ENCODE results near the gene TPP1. TPM values are rescaled to one million over a fixed set of nuclear protein-coding genes. Genes with fewer than 3 reads are reported as not detected.

Gene TPP1
- total and polyA plus RNA-seq, 11 donors, result 38.5 to 169 (median 79.7) TPM

- no peak overlapping the region for H3K4me3 ChIP-seq
- no peak for TF ChIP-seq CTCF (IDR thresholded peaks at IDR 0.05)
- TF ChIP-seq POLR2A (IDR thresholded peaks at IDR 0.05), result no peak
- H3K36me3 ChIP-seq, result peaks cover 0 to 6% (median 0%) of the 10 kb centered on the region in 9 donors
- intact Hi-C loops (cut with DNase I), result no loop called here
- DNase-seq, result peak in 4 of 5 donors; percentile 55 to 82 (median 59)
- H3K9me3 ChIP-seq, result no peaks in the 10 kb centered on the region
- ATAC-seq, result peak; percentile 25 to 63 (median 50)
- no peaks in the 10 kb centered on the region for H3K27me3 ChIP-seq
- H3K4me1 ChIP-seq, result peaks cover 0 to 24% (median 9%) of the 10 kb centered on the region in 12 donors
- 50 to 65% (median 59%) methylated on average over 4 of the region's 4 CpGs for WGBS, 4 donors
- H3K27ac ChIP-seq, result no peak overlapping the region
These were observed 50.9 kb downstream of the TPP1 start for GRCh38 chr11:6568191-6568918.

GRCh38 chr11:6567371-6567745, 51.9 kb downstream of the TPP1 start:
- Histone ChIP-seq H3K36me3 (peaks cover 0 to 12% (median 0%) of the 10 kb centered on the region in 9 donors), H3K9me3 (no peaks in the 10 kb centered on the region), H3K4me3 (no peak overlapping the region), H3K27me3 (no peaks in the 10 kb centered on the region), H3K4me1 (peaks cover 0 to 24% (median 9%) of the 10 kb centered on the region in 12 donors), H3K27ac (peak overlapping the region in 1 of 12 donors; percentile 33)
- no peak for TF ChIP-seq CTCF (IDR thresholded peaks at IDR 0.05)
- TF ChIP-seq POLR2A (IDR thresholded peaks at IDR 0.05), result no peak
- DNase-seq (no peak), ATAC-seq (peak; percentile 5 to 39 (median 25))
- WGBS, 4 donors, result 63 to 79% (median 66%) methylated on average over 5 to 7 of the region's 7 CpGs
- intact Hi-C loops (cut with DNase I), result no loop called here

GRCh38 chr11:6566704-6567370, 52.4 kb downstream of the TPP1 start:
- H3K4me3 ChIP-seq, result no peak overlapping the region
- TF ChIP-seq POLR2A (IDR thresholded peaks at IDR 0.05) (no peak), CTCF (IDR thresholded peaks at IDR 0.05) (no peak)
- H3K9me3 ChIP-seq, result no peaks in the 10 kb centered on the region
- DNase-seq (peak in 1 of 5 donors; percentile 53), ATAC-seq (peak; percentile 17 to 63 (median 25))
- H3K36me3 ChIP-seq, result peaks cover 0 to 12% (median 0%) of the 10 kb centered on the region in 9 donors
- H3K4me1 ChIP-seq, result peaks cover 0 to 24% (median 9%) of the 10 kb centered on the region in 12 donors
- H3K27ac ChIP-seq, result peak overlapping the region in 1 of 12 donors; percentile 33
- 66 to 86% (median 75%) methylated on average over 9 to 13 of the region's 13 CpGs for WGBS, 4 donors
- no peaks in the 10 kb centered on the region for H3K27me3 ChIP-seq
- intact Hi-C loops (cut with DNase I), result no loop called here

GRCh38 chr11:6565988-6566703, 53.1 kb downstream of the TPP1 start:
- no peak overlapping the region for H3K27ac ChIP-seq
- peaks cover 0 to 24% (median 9%) of the 10 kb centered on the region in 12 donors for H3K4me1 ChIP-seq
- DNase-seq (no peak), ATAC-seq (no peak)
- no peaks in the 10 kb centered on the region for H3K27me3 ChIP-seq
- H3K36me3 ChIP-seq, result peaks cover 0 to 12% (median 0%) of the 10 kb centered on the region in 9 donors
- no peak overlapping the region for H3K4me3 ChIP-seq
- TF ChIP-seq POLR2A (IDR thresholded peaks at IDR 0.05) (no peak), CTCF (IDR thresholded peaks at IDR 0.05) (no peak)
- WGBS, 4 donors, result 94 to 96% (median 95%) methylated on average over 5 of the region's 5 CpGs
- no peaks in the 10 kb centered on the region for H3K9me3 ChIP-seq
- intact Hi-C loops (cut with DNase I), result no loop called here
